Stimulated activated CD8-positive, alpha-beta memory T cell treated with anti-CD3 and anti-CD28 coated beads, Interleukin-15, amount 100 ng/mL, for 24 hours (primary cell): ENCODE measurements around the gene MROH7.

Source experiments
- DNase-seq: peaks from one replicate; pipeline ENCODE4 v3.0.0-alpha.2; 2020; ENCODE audit warnings: low read depth

MROH7 gene

GRCh38 chr1:54742282-54742681 lies 100.7 kb downstream of the MROH7 start:
- DNase-seq = no peak

- DNase-seq = no peak
Observed at GRCh38 chr1:54743416-54744226, 102.0 kb downstream of the MROH7 start.

GRCh38 chr1:54744696-54745095 lies 103.1 kb downstream of the MROH7 start:
- no peak for DNase-seq

- DNase-seq = no peak
Observed at GRCh38 chr1:54745274-54745673, 103.7 kb downstream of the MROH7 start.

- no peak for DNase-seq
Observed at GRCh38 chr1:54745864-54746263, 104.3 kb downstream of the MROH7 start.

GRCh38 chr1:54748094-54748835 lies 106.7 kb downstream of the MROH7 start:
- no peak for DNase-seq

- DNase-seq = no peak
Observed at GRCh38 chr1:54750596-54750995, 109.0 kb downstream of the MROH7 start.

GRCh38 chr1:54751426-54751825 lies 109.8 kb downstream of the MROH7 start:
- DNase-seq = no peak

- no peak for DNase-seq
Observed at GRCh38 chr1:54754045-54754444, 112.5 kb downstream of the MROH7 start.

- no peak for DNase-seq
Observed at GRCh38 chr1:54754486-54755285, 113.1 kb downstream of the MROH7 start.

- no peak for DNase-seq
Observed at GRCh38 chr1:54757833-54758232, 116.2 kb downstream of the MROH7 start.

- no peak for DNase-seq
Observed at GRCh38 chr1:54758678-54759348, 117.2 kb downstream of the MROH7 start.
